SK-N-SH (cell line): ENCODE measurements around the gene SLC34A1. TPM values are rescaled to one million over a fixed set of nuclear protein-coding genes. Genes with fewer than 3 reads are reported as not detected.

Experiments
- CTCF ChIA-PET: fragments of 300-600, 350-600 bp; formaldehyde crosslinking; extraction: SDS; loops from one replicate; lab custom pipeline; 2021; lab: Yijun Ruan, JAX
- POLR2A ChIA-PET: fragments of 350-600 bp; sonication (Branson Sonifier 250); formaldehyde crosslinking; extraction: SDS; loops from one replicate; lab custom pipeline; 2020; ENCODE audit warnings: antibody characterized with exemption, inconsistent platforms; lab: Yijun Ruan, JAX
- DNase-seq: peaks from one replicate; pipeline ENCODE4 v3.0.0; 2012
- H2AFZ ChIP-seq: fragments of 200-600 bp; sonication (generic); 2 replicates; pipeline ENCODE4 v1.8.1; 2016; ENCODE audit warnings: antibody characterized with exemption, mild to moderate bottlenecking, low read depth
- H3F3A ChIP-seq: fragments of 200-600 bp; sonication (generic); replicated peaks from 2 replicates; pipeline ENCODE3; 2016; ENCODE audit warnings: antibody characterized with exemption, mild to moderate bottlenecking; ENCODE audit not compliant: insufficient read depth
- H3K27ac ChIP-seq, 2 experiments: fragments of 200-500 bp in 1 of 2; fragments of 200-600 bp in 1 of 2; sonication (Bioruptor generic) in 1 of 2; sonication (generic), shearing (Covaris generic) in 1 of 2; 2 replicates each; pipeline versions ENCODE4 v1.5.1 to v1.6.1; 2014 to 2016; ENCODE audit warnings: low read depth in 2 of 2, inconsistent platforms in 1 of 2, low read length in 1 of 2, mild to moderate bottlenecking in 1 of 2, mixed read lengths in 1 of 2
- H3K27me3 ChIP-seq: fragments of 200-600 bp; sonication (generic), shearing (Covaris generic); 2 replicates; pipeline ENCODE4 v1.6.1; 2016; ENCODE audit warnings: mixed run types; ENCODE audit not compliant: insufficient read depth
- H3K36me3 ChIP-seq, 2 experiments: fragments of 200-500 bp in 1 of 2; fragments of 200-600 bp in 1 of 2; sonication (Bioruptor generic) in 1 of 2; sonication (generic) in 1 of 2; replicated peaks in 1 of 2; 2 replicates each; pipeline versions ENCODE3 to v1.5.1; 2014 to 2016; ENCODE audit warnings: low read length in 1 of 2, mild to moderate bottlenecking in 1 of 2; ENCODE audit not compliant: insufficient read depth in 2 of 2, control insufficient read depth in 1 of 2
- H3K4me1 ChIP-seq, 2 experiments: fragments of 200-500 bp in 1 of 2; fragments of 200-600 bp in 1 of 2; sonication (Bioruptor generic) in 1 of 2; sonication (generic), shearing (Covaris generic) in 1 of 2; 2 replicates each; pipeline versions ENCODE4 v1.5.1 to v1.6.1; 2014 to 2016; ENCODE audit warnings: low read depth in 1 of 2, low read length in 1 of 2, mixed run types in 1 of 2; ENCODE audit not compliant: insufficient read depth in 2 of 2, control insufficient read depth in 1 of 2
- H3K4me2 ChIP-seq: fragments of 200-600 bp; sonication (generic), shearing (Covaris generic); 2 replicates; pipeline ENCODE4 v1.6.1; 2017; ENCODE audit warnings: mixed run types
- H3K4me3 ChIP-seq, 2 experiments: fragments of 200-500 bp in 1 of 2; fragments of 200-600 bp in 1 of 2; sonication (Bioruptor generic) in 1 of 2; sonication (generic), shearing (Covaris generic) in 1 of 2; 2 replicates each; pipeline versions ENCODE4 v1.5.1 to v1.8.1; 2014 to 2016; ENCODE audit warnings: low read depth in 2 of 2, inconsistent platforms in 1 of 2, low read length in 1 of 2, mild to moderate bottlenecking in 1 of 2, mixed read lengths in 1 of 2, moderate library complexity in 1 of 2
- H3K79me2 ChIP-seq: fragments of 200-600 bp; sonication (generic); 2 replicates; pipeline ENCODE4 v1.8.1; 2017; ENCODE audit warnings: mild to moderate bottlenecking; ENCODE audit not compliant: insufficient read depth
- H3K9ac ChIP-seq: fragments of 200-600 bp; sonication (generic); 2 replicates; pipeline ENCODE4 v1.6.1; 2017; ENCODE audit warnings: mixed run types
- H3K9me2 ChIP-seq: fragments of 200-600 bp; sonication (generic); 2 replicates; pipeline ENCODE4 v1.6.1; 2017; ENCODE audit warnings: mixed run types
- H3K9me3 ChIP-seq: fragments of 200-600 bp; sonication (generic); 2 replicates; pipeline ENCODE4 v1.6.1; 2017; ENCODE audit warnings: mixed run types, mild to moderate bottlenecking, moderate library complexity
- H4K20me1 ChIP-seq: fragments of 200-600 bp; sonication (generic); 2 replicates; pipeline ENCODE4 v1.6.1; 2017; ENCODE audit warnings: mild to moderate bottlenecking, mixed run types; ENCODE audit not compliant: insufficient read depth
- CHD2 ChIP-seq: fragments of 150-350 bp; IDR thresholded peaks from 2 replicates; pipeline ENCODE4 v1.6.1; 2018; ENCODE audit warnings: low read length; ENCODE audit not compliant: partially characterized antibody
- CTCF ChIP-seq: fragments of 200-600 bp; sonication (generic); IDR thresholded peaks from 2 replicates; pipeline ENCODE4 v1.6.1; 2017; ENCODE audit warnings: antibody characterized with exemption, mild to moderate bottlenecking, moderate library complexity
- ELF1 ChIP-seq: IDR thresholded peaks from 2 replicates; pipeline ENCODE4 v1.4.0; 2012
- FOSL2 ChIP-seq: IDR thresholded peaks from 2 replicates; pipeline ENCODE4 v1.4.0; 2012; ENCODE audit warnings: low read depth, mild to moderate bottlenecking, moderate library complexity, borderline replicate concordance
- FOXJ3 ChIP-seq: sonication (generic); formaldehyde crosslinking; IDR thresholded peaks from 2 replicates; pipeline ENCODE4 v1.5.1; 2020; ENCODE audit warnings: mild to moderate bottlenecking, missing genetic modification reagents
- FOXM1 ChIP-seq: IDR thresholded peaks from 2 replicates; pipeline ENCODE4 v1.4.0; 2012; ENCODE audit warnings: low read depth, mild to moderate bottlenecking
- GATA2 ChIP-seq: sonication (generic); formaldehyde crosslinking; IDR thresholded peaks from 2 replicates; pipeline ENCODE4 v1.5.0; 2020; ENCODE audit warnings: mild to moderate bottlenecking, missing genetic modification reagents
- MAX ChIP-seq: IDR thresholded peaks from 2 replicates; pipeline ENCODE4 v1.4.0; 2012; ENCODE audit warnings: low read depth
- MXI1 ChIP-seq: IDR thresholded peaks from 2 replicates; pipeline ENCODE4 v1.6.1; 2012; ENCODE audit warnings: mild to moderate bottlenecking, low read depth, low read length, improper control_type of control experiment
- NFIC ChIP-seq: IDR thresholded peaks from 2 replicates; pipeline ENCODE4 v1.4.0; 2012; ENCODE audit warnings: borderline replicate concordance
- PBX3 ChIP-seq: IDR thresholded peaks from 2 replicates; pipeline ENCODE4; 2012
- RAD21 ChIP-seq: IDR thresholded peaks from 2 replicates; pipeline ENCODE4 v1.6.1; 2012; ENCODE audit warnings: mild to moderate bottlenecking, low read length
- RCOR1 ChIP-seq: fragments of 150-350 bp; IDR thresholded peaks from 2 replicates; pipeline ENCODE4 v1.6.1; 2017; ENCODE audit warnings: antibody characterized with exemption, low read length
- REST ChIP-seq: IDR thresholded peaks from 2 replicates; pipeline ENCODE4 v1.6.1; 2012; ENCODE audit warnings: mild to moderate bottlenecking, low read depth, low read length, moderate library complexity
- TCF12 ChIP-seq: IDR thresholded peaks from 2 replicates; pipeline ENCODE4 v1.4.0; 2012
- TEAD4 ChIP-seq: IDR thresholded peaks from 2 replicates; pipeline ENCODE4 v1.4.0; 2012; ENCODE audit warnings: mild to moderate bottlenecking, borderline replicate concordance; ENCODE audit not compliant: insufficient read depth
- USF1 ChIP-seq: IDR thresholded peaks from 2 replicates; pipeline ENCODE4 v1.4.0; 2012; ENCODE audit warnings: low read depth, borderline replicate concordance
- YY1 ChIP-seq: IDR thresholded peaks from 2 replicates; pipeline ENCODE4 v1.4.0; 2012; ENCODE audit warnings: low read depth, mild to moderate bottlenecking
- ZBTB33 ChIP-seq: IDR thresholded peaks from 2 replicates; pipeline ENCODE4 v1.4.0; 2012; ENCODE audit warnings: low read depth, borderline replicate concordance
- WGBS: methylation state at CpG from one replicate; pipeline ENCODE4 v1.1.6; 2017; ENCODE audit warnings: low lambda C conversion rate; 5-methylcytosine and 5-hydroxymethylcytosine counted together
- polyA plus RNA-seq, 3 experiments: library from polyadenylated mRNA; depleted of rRNA; stranded (reverse); fragments of >200 nt; gene quantifications; 2 replicates each; pipeline ENCODE4 v1.2.3, GENCODE V29; 2012

SLC34A1 gene
- polyA plus RNA-seq, 1 of the 3 experiments (the other 2 are of a cell fraction), result 0.03 TPM

- TF ChIP-seq NFIC, result no peak
- no peak for TF ChIP-seq RAD21
- no peak for TF ChIP-seq TEAD4
- peak; percentile 42; the same call in 1 of the 2 replicates for TF ChIP-seq FOXJ3 (CRISPR knock-in tag)
- TF ChIP-seq REST, result no peak
- TF ChIP-seq ELF1, result no peak
- TF ChIP-seq PBX3, result 0 out of 2 replicates have a peak, but pooled peaks have one; percentile 6
Observed at GRCh38 chr5:177446200-177447065, 62.2 kb downstream of the SLC34A1 start, which contains the start of gene PRR7 (continued).

GRCh38 chr5:177447066-177447610, 62.9 kb downstream of the SLC34A1 start:
- DNase-seq, result peak; percentile 90
- H3K79me2 ChIP-seq, result peaks cover 27% of the 10 kb centered on the region
- H3K9me2 ChIP-seq, result no peaks in the 10 kb centered on the region
- H3K36me3 ChIP-seq, result peaks cover 5 to 14% of the 10 kb centered on the region in 2 experiments
- CTCF ChIA-PET, result interaction anchor here (0.7 to 15.5 kb wide), 14 partner anchors 8 to 144 kb away, joined by 3 to 318 read pairs (median 4); partner anchors contain the start of genes GRK6, PDLIM7, PFN3 and PRELID1
- H3K4me2 ChIP-seq, result peak overlapping the region; percentile 86
- H3K4me3 ChIP-seq, result peak overlapping the region; percentile 69 to 77
- POLR2A ChIA-PET, result interaction anchor here (1.2 to 6.1 kb wide), 4 partner anchors 20 to 44 kb away, joined by 3 to 46 read pairs (median 4); partner anchors contain the start of gene GRK6
- peaks cover 21% of the 10 kb centered on the region for H3F3A ChIP-seq
- no peak overlapping the region for H2AFZ ChIP-seq
- no peaks in the 10 kb centered on the region for H3K9me3 ChIP-seq
- WGBS, result 9% methylated on average over 19 of the region's 52 CpGs
- H4K20me1 ChIP-seq, result 0 out of 2 replicates have a peak, but pooled peaks cover 9% of the 10 kb centered on the region
- H3K27ac ChIP-seq, result peak overlapping the region; percentile 93 to 96
- H3K27me3 ChIP-seq, result no peaks in the 10 kb centered on the region
- peaks cover 23 to 47% of the 10 kb centered on the region in 2 experiments for H3K4me1 ChIP-seq
- peak overlapping the region; percentile 92 for H3K9ac ChIP-seq
- no peak for TF ChIP-seq CTCF
- no peak for TF ChIP-seq TCF12
- no peak for TF ChIP-seq YY1
- TF ChIP-seq RAD21, result no peak
- no peak for TF ChIP-seq FOXM1
- no peak for TF ChIP-seq NFIC
- peak; percentile 69 for TF ChIP-seq MXI1
- no peak for TF ChIP-seq RCOR1
- TF ChIP-seq FOXJ3 (CRISPR knock-in tag), result no peak
- no peak for TF ChIP-seq GATA2
- peak; percentile 70; the same call in 1 of the 2 replicates for TF ChIP-seq MAX
- TF ChIP-seq USF1, result no peak; the same call in 1 of the 2 replicates
- peak; percentile 66 for TF ChIP-seq CHD2
- TF ChIP-seq FOSL2, result no peak
- no peak for TF ChIP-seq ELF1
- TF ChIP-seq ZBTB33, result no peak
